Retinal pigment epithelial cell (primary cell): ENCODE results near the gene TRIM52.

ENCODE experiments used
- DNase-seq: peaks from one replicate; pipeline ENCODE4 v3.0.0-alpha.2; 2010; ENCODE audit warnings: low read depth
- H3K4me3 ChIP-seq: 2 replicates; pipeline ENCODE4 v1.5.1; 2011; ENCODE audit warnings: mild to moderate bottlenecking, low read length, control low read depth, moderate library complexity
- TF ChIP-seq, protein P1 (sequence below): conservative IDR thresholded peaks from 2 replicates; pipeline ENCODE4 v1.5.1; 2011; ENCODE audit warnings: low read depth, low read length, control low read depth, inconsistent platforms

TRIM52 gene

DNA sequence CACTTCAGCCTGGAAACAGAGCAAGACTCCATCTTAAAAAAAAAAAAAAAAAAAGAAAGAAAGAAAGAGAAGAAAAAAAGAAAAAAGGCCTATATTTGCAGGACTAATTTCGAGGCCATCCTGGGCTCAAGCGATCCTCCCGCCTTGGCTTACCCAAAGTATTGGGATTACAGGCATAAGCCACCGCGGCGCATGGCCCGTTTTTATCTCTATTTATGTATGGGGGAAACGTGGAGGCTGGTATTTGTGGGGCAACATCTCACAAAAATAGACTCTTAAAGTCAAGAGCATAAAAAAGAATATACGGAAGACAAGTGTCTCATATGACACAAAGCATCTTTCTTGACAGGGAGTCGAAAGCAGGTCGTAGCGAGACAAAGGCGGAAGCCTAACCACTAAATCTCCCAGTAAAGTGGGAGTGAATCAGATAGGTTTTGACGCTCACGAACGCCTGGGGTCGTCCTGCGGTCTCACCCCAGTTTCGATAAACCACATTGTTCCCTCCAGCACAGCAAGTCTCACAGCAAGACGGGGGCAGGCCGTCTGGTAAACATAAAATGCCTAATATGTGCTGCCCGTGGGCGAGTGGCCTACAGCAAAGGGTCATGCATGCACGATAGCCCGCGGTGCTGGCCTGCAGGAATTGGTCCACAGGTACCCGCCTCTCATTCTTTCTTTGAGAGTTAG lies 39.7 kb downstream of the TRIM52 start:
- DNase-seq, result no peak
- H3K4me3 ChIP-seq, result peak overlapping the region; percentile 9
- TF ChIP-seq, protein P1, sequence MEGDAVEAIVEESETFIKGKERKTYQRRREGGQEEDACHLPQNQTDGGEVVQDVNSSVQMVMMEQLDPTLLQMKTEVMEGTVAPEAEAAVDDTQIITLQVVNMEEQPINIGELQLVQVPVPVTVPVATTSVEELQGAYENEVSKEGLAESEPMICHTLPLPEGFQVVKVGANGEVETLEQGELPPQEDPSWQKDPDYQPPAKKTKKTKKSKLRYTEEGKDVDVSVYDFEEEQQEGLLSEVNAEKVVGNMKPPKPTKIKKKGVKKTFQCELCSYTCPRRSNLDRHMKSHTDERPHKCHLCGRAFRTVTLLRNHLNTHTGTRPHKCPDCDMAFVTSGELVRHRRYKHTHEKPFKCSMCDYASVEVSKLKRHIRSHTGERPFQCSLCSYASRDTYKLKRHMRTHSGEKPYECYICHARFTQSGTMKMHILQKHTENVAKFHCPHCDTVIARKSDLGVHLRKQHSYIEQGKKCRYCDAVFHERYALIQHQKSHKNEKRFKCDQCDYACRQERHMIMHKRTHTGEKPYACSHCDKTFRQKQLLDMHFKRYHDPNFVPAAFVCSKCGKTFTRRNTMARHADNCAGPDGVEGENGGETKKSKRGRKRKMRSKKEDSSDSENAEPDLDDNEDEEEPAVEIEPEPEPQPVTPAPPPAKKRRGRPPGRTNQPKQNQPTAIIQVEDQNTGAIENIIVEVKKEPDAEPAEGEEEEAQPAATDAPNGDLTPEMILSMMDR, result no peak

DNA sequence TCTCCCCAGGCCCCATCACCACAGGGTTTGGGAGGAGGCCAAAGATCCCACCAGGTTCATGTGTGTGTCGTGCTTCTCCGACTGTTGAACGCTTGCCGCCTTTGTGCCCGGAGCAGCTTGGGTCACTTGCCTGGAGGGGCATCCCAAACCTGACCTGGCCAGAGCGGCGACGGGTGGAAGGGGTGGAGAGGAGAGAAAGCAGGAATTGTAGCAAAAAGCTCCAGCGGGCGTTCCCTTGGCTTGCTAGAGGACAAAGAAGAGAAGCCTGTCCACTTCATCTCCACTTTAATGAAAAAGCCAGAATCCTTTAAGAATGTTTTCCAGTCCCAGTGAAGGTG lies 40.8 kb downstream of the TRIM52 start:
- H3K4me3 ChIP-seq, result no peak overlapping the region
- TF ChIP-seq, protein P1, result no peak
- DNase-seq, result no peak

DNA sequence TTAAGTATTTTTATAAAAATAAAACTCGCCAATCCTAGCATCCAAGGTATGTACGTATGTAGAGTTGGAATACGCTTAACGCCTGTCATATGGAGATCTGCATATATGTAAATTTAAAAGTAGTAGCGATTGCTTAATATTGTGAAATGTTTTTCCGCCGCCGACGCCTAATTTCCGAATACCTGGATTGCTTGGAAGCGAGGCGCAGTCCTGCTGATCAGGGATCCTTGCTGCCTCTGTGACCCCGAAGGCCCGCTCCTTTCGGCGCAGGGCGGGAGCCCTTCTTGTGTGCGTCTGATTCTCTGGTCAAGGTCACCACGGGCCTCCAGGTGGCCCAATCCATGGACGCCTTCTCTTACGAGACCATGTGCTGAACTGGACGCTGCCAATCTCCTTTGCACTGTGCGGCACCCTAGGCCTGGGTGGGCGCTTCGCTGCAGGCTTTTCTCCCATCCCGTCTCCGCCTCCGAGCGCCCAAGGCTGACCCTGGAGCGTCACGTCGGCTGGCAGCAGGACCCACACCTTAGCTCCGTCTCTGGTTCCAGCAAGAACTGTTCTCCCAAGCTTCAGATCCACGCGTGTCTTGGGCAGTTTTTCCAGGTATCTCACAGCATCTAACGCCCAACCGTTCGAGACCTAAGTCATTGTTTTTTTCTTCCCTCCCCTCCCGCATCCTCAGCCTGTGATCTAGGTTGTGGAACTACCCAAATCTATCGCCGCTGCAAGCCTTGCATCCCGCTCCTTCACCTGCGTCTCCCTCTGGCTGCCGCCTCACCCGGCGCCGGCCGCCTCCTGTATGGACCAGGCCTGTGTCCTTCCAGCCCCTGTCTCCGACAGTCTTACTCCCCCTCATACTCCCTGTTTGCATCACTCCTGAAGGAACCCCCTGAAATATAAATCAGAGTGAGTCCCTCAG lies 41.4 kb downstream of the TRIM52 start:
- TF ChIP-seq, protein P1, result no peak
- DNase-seq, result no peak

DNA sequence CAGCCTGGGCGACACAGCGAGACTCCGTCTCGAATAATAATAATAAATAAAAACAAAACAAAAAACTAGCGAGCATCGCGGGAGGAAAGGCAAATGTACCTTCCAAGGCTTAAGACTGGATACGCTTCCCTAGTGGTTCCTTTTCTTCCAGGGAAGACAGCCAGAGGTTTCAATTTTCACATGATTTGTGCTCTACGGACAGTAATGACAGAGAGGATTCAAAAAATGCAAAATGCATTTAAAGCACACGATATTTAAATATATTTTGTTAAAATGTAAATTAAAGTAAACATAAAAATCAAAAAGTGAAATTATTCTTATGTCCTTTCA lies 42.2 kb downstream of the TRIM52 start:
- TF ChIP-seq, protein P1, result no peak
- no peak for DNase-seq
- peak overlapping the region; percentile 35 for H3K4me3 ChIP-seq

More for the DNA sequence above, 41.4 kb downstream of the TRIM52 start:
- no peak overlapping the region for H3K4me3 ChIP-seq

DNA sequence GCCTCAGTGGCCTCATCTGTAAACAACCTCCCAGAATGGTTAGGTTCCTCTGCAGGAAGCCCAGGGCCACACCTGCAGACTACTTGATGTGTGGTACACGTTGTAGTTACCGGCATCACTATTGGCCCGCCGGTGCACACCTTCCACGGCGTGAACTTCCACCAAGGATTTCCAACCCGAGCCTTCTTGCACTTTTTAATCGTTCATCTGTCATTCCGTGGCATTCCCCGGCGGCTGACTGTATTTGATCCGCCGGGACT lies 43.2 kb downstream of the TRIM52 start:
- H3K4me3 ChIP-seq, result peak overlapping the region; percentile 52
- TF ChIP-seq, protein P1, result peak; percentile 0
- DNase-seq, result no peak

DNA sequence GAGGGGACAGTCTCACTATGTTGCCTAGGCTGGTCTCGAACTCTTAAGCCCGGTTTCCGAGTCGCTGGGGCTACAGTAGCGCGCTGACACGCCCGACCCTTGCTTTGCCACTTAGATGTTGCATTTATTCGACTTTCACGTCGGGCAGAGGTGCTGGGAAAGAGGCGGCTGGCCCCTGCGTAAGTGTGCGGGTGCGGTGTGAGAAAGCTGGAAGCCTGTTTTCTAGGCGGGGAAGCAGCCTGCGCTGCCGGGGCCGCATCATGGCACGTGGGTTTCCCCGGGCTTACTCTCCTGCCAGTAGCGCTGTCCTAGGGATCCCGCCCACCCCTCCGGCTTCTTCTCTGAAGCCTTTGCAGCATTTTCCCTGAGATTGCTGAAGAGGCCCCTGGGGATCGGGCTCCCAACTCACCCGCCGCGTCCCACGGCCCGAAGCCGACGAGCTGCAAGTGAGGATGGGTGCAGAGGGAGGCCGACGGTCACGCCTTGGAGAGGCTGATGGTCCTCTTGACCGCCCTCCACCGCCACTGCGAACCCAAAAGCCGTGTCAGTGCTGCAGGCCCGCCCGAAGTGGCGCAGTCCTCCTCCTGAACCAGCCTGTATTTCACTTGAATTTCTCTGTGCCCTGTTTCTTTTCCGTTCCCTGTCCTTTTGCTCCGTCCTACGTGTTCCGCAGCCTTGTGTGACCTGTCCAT lies 43.7 kb downstream of the TRIM52 start:
- TF ChIP-seq, protein P1, result peak; percentile 15
- peak overlapping the region; percentile 52 for H3K4me3 ChIP-seq
- no peak for DNase-seq
